T47D (cell line): ENCODE data around the gene LEKR1.

Source experiments
- DNase-seq, 2 experiments: peaks; one replicate each; pipeline versions ENCODE4 v3.0.0 to v3.0.0-alpha.2; 2011 to 2012; ENCODE audit warnings: low read depth in 1 of 2, low spot score in 1 of 2
- JUND ChIP-seq: IDR thresholded peaks from 2 replicates; pipeline ENCODE4 v1.6.1; 2012; ENCODE audit warnings: low read depth
- in situ Hi-C: cut with HindIII; loops from 2 replicates; pipeline ENCODE4 v1.10.0; 2016; ENCODE audit warnings: low sequenced_read_pairs, low pct_unique_long_range_greater_than_20kb

LEKR1 gene

DNA sequence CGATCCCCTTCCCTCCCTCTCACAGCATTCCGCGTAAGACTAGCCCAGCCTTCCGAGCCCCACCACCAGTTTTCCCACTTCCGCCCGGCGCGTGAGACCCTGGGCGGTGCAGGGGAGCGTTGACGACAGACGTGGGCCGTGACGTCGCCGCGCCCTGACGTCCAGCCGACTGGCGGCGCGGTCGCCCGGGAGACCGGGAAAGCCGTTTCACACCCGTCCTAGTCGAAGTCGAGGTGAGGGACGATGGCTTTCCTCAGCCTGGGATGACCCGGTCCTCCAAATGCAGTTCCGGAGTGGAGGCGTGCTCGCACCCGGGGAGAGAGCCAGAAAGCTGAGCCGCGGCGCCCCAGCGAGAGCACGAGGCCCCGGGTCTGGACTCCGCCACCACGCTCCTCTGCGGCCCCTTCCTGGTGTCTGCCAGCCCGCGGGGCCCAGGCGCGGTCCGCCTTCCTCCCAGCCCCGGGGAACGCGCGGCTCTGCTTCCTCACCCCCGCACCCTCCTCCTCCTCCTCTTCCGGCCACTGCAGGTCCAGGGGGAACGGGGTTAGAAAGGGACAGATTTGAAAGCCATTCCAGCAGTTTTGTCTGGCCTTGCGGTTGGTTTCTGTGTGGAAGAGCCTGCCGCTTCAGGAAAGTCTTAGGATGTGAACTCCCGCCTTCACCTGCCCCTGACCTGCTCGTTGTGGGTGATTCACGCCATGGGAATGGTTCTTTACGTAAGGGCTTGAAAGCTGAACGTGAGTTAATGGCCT lies at the start of gene LEKR1:
LEKR1 (plus strand) TSS at position 210 of the 752 bp plus-strand sequence. CDS start 2,977 bp downstream, outside the sequence.
- peak; percentile 90 to 93 for DNase-seq
- no peak for TF ChIP-seq JUND
- in situ Hi-C loops, result no loop called here

DNA sequence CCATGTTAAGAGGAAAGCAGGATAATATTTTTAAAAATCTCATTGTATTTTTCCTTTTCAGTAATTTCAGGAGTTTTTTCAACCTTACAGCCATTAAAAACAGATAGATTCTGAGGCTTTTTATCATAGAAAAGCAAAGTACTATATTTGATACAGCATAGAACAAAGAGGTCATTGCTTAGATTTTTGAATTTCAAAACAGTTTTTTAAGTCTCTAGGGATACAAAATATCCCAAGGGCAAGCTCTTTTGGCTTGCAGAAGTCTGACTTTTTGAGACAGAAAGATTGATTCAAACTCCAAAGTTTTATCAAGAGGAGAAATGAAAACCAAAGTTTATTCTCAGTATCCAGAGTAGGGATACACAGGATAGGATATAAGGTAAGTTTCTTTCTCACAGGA lies 49.3 kb upstream of the LEKR1 start:
- TF ChIP-seq JUND, result no peak
- no peak for DNase-seq
- in situ Hi-C loops, result no loop called here

- no peak for TF ChIP-seq JUND
- DNase-seq, result no peak
- in situ Hi-C loops, result no loop called here
These were observed 44.6 kb upstream of the LEKR1 start for GRCh38 chr3:156781310-156782230.

DNA sequence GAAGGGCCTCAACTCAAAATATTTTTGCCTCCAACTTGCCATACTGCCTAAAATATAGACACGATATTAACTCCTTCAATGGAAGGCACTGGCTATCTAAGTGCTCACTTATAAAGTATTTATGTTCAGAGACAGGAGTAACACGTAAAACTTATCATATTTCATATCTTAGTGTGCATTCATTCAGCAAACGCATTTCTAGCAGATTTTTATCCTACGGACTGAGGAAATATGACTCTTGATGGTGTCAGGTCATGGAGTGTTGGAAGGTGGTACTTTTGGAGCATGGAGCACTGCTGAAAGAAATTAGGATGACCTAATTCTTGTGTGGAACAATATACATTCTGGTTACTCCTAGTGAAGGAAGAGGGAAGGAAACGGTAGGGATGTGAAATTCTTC lies 43.8 kb upstream of the LEKR1 start:
- no peak for DNase-seq
- in situ Hi-C loops, result no loop called here
- TF ChIP-seq JUND, result no peak

GRCh38 chr3:156782921-156783320 lies 43.2 kb upstream of the LEKR1 start:
- no peak for TF ChIP-seq JUND
- in situ Hi-C loops, result no loop called here
- DNase-seq, result no peak

- TF ChIP-seq JUND, result no peak
- in situ Hi-C loops, result no loop called here
- DNase-seq, result no peak
These were observed 39.2 kb upstream of the LEKR1 start for GRCh38 chr3:156787001-156787400.

- DNase-seq, result no peak
- no peak for TF ChIP-seq JUND
- in situ Hi-C loops, result no loop called here
These were observed 38.1 kb upstream of the LEKR1 start for GRCh38 chr3:156787926-156788663.

DNA sequence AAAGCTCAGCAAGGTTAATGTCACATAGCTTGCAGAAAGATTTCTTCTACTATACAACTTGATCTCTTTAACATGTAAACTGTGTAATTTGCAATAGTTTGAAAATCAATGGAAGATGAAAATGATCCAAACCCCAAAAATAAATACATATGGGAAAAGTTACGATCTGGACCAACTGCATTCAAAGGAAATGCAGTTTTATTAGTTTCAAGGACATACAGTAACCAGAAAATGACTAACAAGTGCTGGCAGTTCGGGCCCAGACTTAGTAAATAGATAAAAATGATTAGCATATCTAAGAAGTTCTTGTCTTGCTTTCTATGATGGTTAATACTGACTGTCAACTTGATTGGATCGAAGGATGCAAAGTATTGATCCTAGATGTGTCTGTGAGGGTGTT lies 37.3 kb upstream of the LEKR1 start:
- DNase-seq, result no peak
- in situ Hi-C loops, result no loop called here

DNA sequence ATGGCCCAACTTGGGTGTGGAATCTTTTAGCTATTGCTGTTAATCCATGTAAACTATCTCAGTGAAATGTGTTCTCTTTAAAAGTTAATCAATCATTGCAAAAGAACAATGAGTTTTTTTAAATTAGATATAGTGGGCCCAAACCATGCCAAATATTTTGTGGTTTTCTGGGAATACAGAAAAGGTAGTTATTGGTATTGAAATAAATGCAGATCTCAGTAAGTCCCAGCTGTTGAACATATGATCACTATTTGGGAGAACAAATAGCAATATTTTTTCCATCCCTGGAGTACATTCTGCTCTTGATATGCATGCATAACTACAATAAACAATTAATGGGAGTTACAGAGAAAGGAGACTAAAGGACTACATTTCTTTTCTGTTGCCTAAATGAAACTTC lies 36.0 kb upstream of the LEKR1 start:
- no peak for DNase-seq
- no peak for TF ChIP-seq JUND

More for the DNA sequence above, 37.3 kb upstream of the LEKR1 start:
- TF ChIP-seq JUND, result no peak

GRCh38 chr3:156792114-156792513 lies 34.0 kb upstream of the LEKR1 start:
- DNase-seq, result no peak
- in situ Hi-C loops, result no loop called here
- TF ChIP-seq JUND, result no peak

More for the DNA sequence above, 36.0 kb upstream of the LEKR1 start:
- in situ Hi-C loops, result no loop called here

GRCh38 chr3:156792536-156792935 lies 33.6 kb upstream of the LEKR1 start:
- in situ Hi-C loops, result no loop called here
- DNase-seq, result no peak
- TF ChIP-seq JUND, result no peak

DNA sequence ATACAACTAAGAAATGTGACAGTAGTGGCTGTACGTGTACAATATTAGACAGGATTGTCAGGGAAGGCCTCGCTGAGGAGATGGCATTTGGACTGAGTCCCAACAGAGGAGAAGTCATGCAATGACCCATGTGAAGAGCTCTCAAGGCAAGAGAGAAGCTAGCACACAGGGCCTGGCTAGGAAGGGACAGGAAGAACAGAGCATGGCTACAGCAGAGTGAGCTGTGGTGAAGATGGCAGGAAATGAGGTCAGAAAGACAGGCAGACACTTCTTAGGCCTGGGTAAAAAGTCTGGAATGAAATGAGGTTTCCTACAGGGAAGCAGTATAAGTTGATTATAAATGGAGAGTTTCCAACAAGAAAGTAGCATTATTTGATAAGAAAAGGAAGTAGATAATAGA lies 33.2 kb upstream of the LEKR1 start:
- no peak for TF ChIP-seq JUND
- in situ Hi-C loops, result no loop called here
- DNase-seq, result no peak
